Muscle layer of colon (tissue), 2 donors: Measurements from ENCODE around the gene MAB21L1.

Experiments
- H3K27ac ChIP-seq: one replicate; pipeline ENCODE4 v1.7.0; 2013; ENCODE audit warnings: low read depth, mild to moderate bottlenecking, low read length, moderate library complexity
- H3K27me3 ChIP-seq, 2 donors: one replicate each; pipeline ENCODE4 v1.7.0; 2013; ENCODE audit warnings: low read length in 2 of 2, mild to moderate bottlenecking in 2 of 2; ENCODE audit not compliant: insufficient read depth in 2 of 2, control insufficient read depth in 1 of 2
- H3K36me3 ChIP-seq: one replicate; pipeline ENCODE4 v1.7.0; 2013; ENCODE audit warnings: mild to moderate bottlenecking, low read length; ENCODE audit not compliant: insufficient read depth
- H3K4me1 ChIP-seq: one replicate; pipeline ENCODE4 v1.7.0; 2013; ENCODE audit warnings: mild to moderate bottlenecking, low read length; ENCODE audit not compliant: insufficient read depth
- H3K4me3 ChIP-seq, 2 donors: one replicate each; pipeline ENCODE4 v1.7.0; 2013; ENCODE audit warnings: low read length in 2 of 2, low read depth in 1 of 2, mild to moderate bottlenecking in 1 of 2, moderate library complexity in 1 of 2
- H3K9ac ChIP-seq: one replicate; pipeline ENCODE4 v1.7.0; 2013; ENCODE audit warnings: low read length
- H3K9me3 ChIP-seq: one replicate; pipeline ENCODE4 v1.7.0; 2013; ENCODE audit warnings: mild to moderate bottlenecking, low read length
- donor health status: abdominal sarcoma.
- donor health status: Adenocarcinoma of cecum.

MAB21L1 gene

GRCh38 chr13:35499196-35499662 lies 22.7 kb upstream of the MAB21L1 start:
- Histone ChIP-seq H3K9ac (no peak overlapping the region), H3K27me3 (no peaks in the 10 kb centered on the region), H3K4me3 (no peak overlapping the region), H3K4me1 (peaks cover 21% of the 10 kb centered on the region), H3K27ac (no peak overlapping the region), H3K36me3 (no peaks in the 10 kb centered on the region), H3K9me3 (no peaks in the 10 kb centered on the region)

- Histone ChIP-seq H3K9me3 (no peaks in the 10 kb centered on the region), H3K27me3 (no peaks in the 10 kb centered on the region), H3K36me3 (no peaks in the 10 kb centered on the region), H3K4me1 (peaks cover 21% of the 10 kb centered on the region), H3K9ac (no peak overlapping the region), H3K4me3 (no peak overlapping the region), H3K27ac (no peak overlapping the region)
Observed at GRCh38 chr13:35498231-35498630, 21.7 kb upstream of the MAB21L1 start.

- H3K36me3 ChIP-seq = no peaks in the 10 kb centered on the region
- H3K4me1 ChIP-seq = peaks cover 15% of the 10 kb centered on the region
- H3K27me3 ChIP-seq = no peaks in the 10 kb centered on the region
- H3K9ac ChIP-seq = no peak overlapping the region
- no peak overlapping the region for H3K27ac ChIP-seq
- H3K9me3 ChIP-seq = no peaks in the 10 kb centered on the region
- H3K4me3 ChIP-seq = no peak overlapping the region
Observed at GRCh38 chr13:35496761-35497386, 20.4 kb upstream of the MAB21L1 start.

- Histone ChIP-seq H3K27ac (no peak overlapping the region), H3K9me3 (no peaks in the 10 kb centered on the region), H3K9ac (no peak overlapping the region), H3K4me1 (peaks cover 6% of the 10 kb centered on the region), H3K27me3 (no peaks in the 10 kb centered on the region), H3K4me3 (no peak overlapping the region), H3K36me3 (no peaks in the 10 kb centered on the region)
Observed at GRCh38 chr13:35496006-35496405, 19.5 kb upstream of the MAB21L1 start.

GRCh38 chr13:35489050-35489449 lies 12.6 kb upstream of the MAB21L1 start:
- Histone ChIP-seq H3K36me3 (no peaks in the 10 kb centered on the region), H3K4me1 (peaks cover 5% of the 10 kb centered on the region), H3K4me3 (no peak overlapping the region), H3K27me3 (no peaks in the 10 kb centered on the region), H3K9me3 (no peaks in the 10 kb centered on the region), H3K27ac (no peak overlapping the region), H3K9ac (no peak overlapping the region)

GRCh38 chr13:35485424-35485823 lies 8.9 kb upstream of the MAB21L1 start:
- Histone ChIP-seq H3K27me3 (no peaks in the 10 kb centered on the region), H3K36me3 (no peaks in the 10 kb centered on the region), H3K9ac (no peak overlapping the region), H3K4me3 (no peak overlapping the region), H3K27ac (no peak overlapping the region), H3K4me1 (peaks cover 5% of the 10 kb centered on the region), H3K9me3 (no peaks in the 10 kb centered on the region)

- Histone ChIP-seq H3K36me3 (no peaks in the 10 kb centered on the region), H3K27me3 (no peaks in the 10 kb centered on the region), H3K4me3 (no peak overlapping the region), H3K27ac (no peak overlapping the region), H3K9me3 (no peaks in the 10 kb centered on the region), H3K4me1 (peaks cover 3% of the 10 kb centered on the region), H3K9ac (no peak overlapping the region)
Observed at GRCh38 chr13:35484384-35484783, 7.9 kb upstream of the MAB21L1 start.

- H3K36me3 ChIP-seq = no peaks in the 10 kb centered on the region
- H3K9me3 ChIP-seq = no peaks in the 10 kb centered on the region
- no peak overlapping the region for H3K27ac ChIP-seq
- no peaks in the 10 kb centered on the region for H3K27me3 ChIP-seq
- no peak overlapping the region for H3K4me3 ChIP-seq
- no peak overlapping the region for H3K9ac ChIP-seq
- H3K4me1 ChIP-seq = no peaks in the 10 kb centered on the region
Observed at GRCh38 chr13:35483761-35484160, 7.3 kb upstream of the MAB21L1 start.

GRCh38 chr13:35482527-35482926 lies 6.0 kb upstream of the MAB21L1 start:
- H3K27ac ChIP-seq = no peak overlapping the region
- H3K27me3 ChIP-seq = no peaks in the 10 kb centered on the region
- no peaks in the 10 kb centered on the region for H3K4me1 ChIP-seq
- H3K4me3 ChIP-seq = no peak overlapping the region
- no peak overlapping the region for H3K9ac ChIP-seq
- H3K36me3 ChIP-seq = no peaks in the 10 kb centered on the region
- no peaks in the 10 kb centered on the region for H3K9me3 ChIP-seq

GRCh38 chr13:35481777-35482176 lies 5.3 kb upstream of the MAB21L1 start:
- Histone ChIP-seq H3K36me3 (no peaks in the 10 kb centered on the region), H3K4me1 (no peaks in the 10 kb centered on the region), H3K9ac (no peak overlapping the region), H3K27ac (no peak overlapping the region), H3K27me3 (no peaks in the 10 kb centered on the region), H3K4me3 (no peak overlapping the region), H3K9me3 (no peaks in the 10 kb centered on the region)

- H3K4me3 ChIP-seq = no peak overlapping the region
- H3K27me3 ChIP-seq = no peaks in the 10 kb centered on the region
- H3K36me3 ChIP-seq = no peaks in the 10 kb centered on the region
- H3K27ac ChIP-seq = no peak overlapping the region
- no peaks in the 10 kb centered on the region for H3K4me1 ChIP-seq
- no peak overlapping the region for H3K9ac ChIP-seq
- H3K9me3 ChIP-seq = no peaks in the 10 kb centered on the region
Observed at GRCh38 chr13:35480346-35480745, 3.9 kb upstream of the MAB21L1 start.

- H3K9me3 ChIP-seq = no peaks in the 10 kb centered on the region
- no peaks in the 10 kb centered on the region for H3K27me3 ChIP-seq
- no peaks in the 10 kb centered on the region for H3K36me3 ChIP-seq
- H3K9ac ChIP-seq = no peak overlapping the region
- H3K27ac ChIP-seq = no peak overlapping the region
- no peaks in the 10 kb centered on the region for H3K4me1 ChIP-seq
- no peak overlapping the region for H3K4me3 ChIP-seq
Observed at GRCh38 chr13:35479706-35480105, 3.2 kb upstream of the MAB21L1 start.
